Measurements from ENCODE around the gene PRDM12.
"Not testable (repeated sequence)": the region's sequence is repeated elsewhere in the genome, so short reads cannot be mapped to it uniquely, and the experiment has no call there.

PRDM12 gene

GRCh38 chr9:130665029-130665430 is 636 bp downstream of the PRDM12 start:
- DNase-seq (ENCODE audit: low read depth): no peak

GRCh38 chr9:130665431-130666392 is 1.3 kb downstream of the PRDM12 start:
- no peak for DNase-seq (ENCODE audit: low read depth)

DNA sequence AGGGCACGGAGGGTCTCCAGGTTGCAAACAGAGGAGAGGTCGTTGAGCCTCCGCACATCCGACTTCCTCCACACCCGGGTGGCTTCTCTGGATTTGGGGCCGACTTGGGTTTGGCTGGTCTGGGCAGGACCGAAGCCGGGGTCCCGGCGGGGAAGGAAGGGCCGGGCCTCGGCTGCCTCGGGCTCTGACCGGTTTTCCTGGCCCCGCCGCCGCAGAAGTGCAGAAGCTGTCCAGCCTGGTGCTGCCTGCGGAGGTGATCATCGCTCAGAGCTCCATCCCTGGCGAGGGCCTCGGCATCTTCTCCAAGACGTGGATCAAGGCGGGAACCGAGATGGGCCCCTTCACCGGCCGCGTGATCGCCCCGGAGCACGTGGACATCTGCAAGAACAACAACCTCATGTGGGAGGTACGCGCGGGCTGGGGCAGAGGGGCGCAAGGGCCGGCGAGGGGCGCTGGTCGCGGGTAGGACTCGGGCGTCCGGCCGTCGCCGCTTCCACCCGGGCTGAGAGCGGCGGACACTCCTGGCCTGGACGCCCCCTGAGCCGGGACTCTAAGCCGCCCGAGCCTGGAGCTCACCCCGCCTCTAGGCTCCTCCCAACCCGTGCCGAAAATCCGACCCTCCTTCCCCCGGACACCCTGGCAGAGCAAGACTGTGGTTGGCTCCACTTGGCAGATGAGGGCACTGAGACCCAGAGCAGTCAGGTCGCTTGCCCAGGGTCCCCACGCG is 2.2 kb downstream of the PRDM12 start:
- DNase-seq (ENCODE audit: low read depth): no peak

GRCh38 chr9:130667120-130667435 is 2.7 kb downstream of the PRDM12 start:
- no peak for DNase-seq (ENCODE audit: low read depth)

DNA sequence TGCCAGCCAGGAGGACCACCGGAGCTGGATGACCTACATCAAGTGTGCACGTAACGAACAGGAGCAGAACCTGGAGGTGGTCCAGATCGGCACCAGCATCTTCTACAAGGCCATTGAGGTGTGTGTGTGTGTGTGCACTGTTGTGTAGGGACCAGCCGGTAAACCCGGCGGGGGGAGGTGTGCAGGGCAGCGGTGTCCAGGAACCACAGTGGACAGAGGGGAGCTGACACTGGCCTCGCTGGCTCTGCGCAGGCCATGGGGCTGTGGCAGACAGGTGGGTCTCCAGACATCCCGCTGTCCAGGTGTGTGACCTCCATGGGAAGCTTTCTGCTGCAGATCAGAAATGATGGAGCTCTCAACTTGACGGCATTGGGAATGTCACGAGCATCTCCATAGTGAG is 3.8 kb downstream of the PRDM12 start:
- no peak for DNase-seq (ENCODE audit: low read depth)

DNA sequence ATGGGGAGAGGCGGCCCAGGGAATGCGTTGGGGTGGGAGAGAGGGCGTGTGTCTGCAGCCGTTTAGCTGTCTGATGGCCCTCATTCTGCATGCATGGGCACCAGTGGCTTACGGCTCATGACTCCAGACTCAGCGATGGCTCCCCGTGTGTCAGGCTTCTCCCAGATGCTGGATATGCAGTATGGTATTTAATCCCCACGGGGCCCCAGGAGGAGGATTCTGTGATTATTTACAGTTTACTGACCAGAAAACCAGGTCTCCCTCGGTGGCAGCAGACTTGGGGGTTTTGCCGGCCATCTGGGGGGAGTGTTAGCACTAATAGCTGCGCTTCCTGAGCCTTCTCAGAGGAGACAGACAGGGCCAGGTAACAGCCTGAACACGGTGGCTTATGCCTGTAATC is 4.3 kb downstream of the PRDM12 start:
- DNase-seq (ENCODE audit: low read depth): no peak

- DNase-seq (ENCODE audit: low read depth): no peak
These were observed 5.6 kb downstream of the PRDM12 start for GRCh38 chr9:130669965-130670364.

- DNase-seq (ENCODE audit: low read depth): no peak
These were observed 6.2 kb downstream of the PRDM12 start for GRCh38 chr9:130670644-130671043.

DNA sequence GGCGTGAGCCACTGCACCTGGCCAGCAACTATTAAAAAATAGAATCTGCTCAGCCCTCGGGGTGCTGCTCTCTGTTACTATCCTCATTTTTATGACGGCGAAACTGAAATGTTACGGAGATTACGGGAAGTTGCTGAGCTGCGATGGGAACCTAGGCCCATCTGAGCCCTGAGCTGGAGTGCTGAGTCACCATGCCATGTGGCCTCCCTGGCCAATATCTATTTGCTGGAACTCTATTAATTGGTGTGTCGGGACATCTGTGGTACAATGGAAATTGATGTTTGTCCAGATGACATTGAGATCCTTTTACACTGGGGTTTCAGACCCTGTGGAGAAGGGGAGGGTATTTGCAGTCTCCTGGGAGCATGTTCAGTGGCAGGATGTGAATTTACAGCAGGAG is 8.1 kb downstream of the PRDM12 start:
- DNase-seq (ENCODE audit: low read depth): no peak

DNA sequence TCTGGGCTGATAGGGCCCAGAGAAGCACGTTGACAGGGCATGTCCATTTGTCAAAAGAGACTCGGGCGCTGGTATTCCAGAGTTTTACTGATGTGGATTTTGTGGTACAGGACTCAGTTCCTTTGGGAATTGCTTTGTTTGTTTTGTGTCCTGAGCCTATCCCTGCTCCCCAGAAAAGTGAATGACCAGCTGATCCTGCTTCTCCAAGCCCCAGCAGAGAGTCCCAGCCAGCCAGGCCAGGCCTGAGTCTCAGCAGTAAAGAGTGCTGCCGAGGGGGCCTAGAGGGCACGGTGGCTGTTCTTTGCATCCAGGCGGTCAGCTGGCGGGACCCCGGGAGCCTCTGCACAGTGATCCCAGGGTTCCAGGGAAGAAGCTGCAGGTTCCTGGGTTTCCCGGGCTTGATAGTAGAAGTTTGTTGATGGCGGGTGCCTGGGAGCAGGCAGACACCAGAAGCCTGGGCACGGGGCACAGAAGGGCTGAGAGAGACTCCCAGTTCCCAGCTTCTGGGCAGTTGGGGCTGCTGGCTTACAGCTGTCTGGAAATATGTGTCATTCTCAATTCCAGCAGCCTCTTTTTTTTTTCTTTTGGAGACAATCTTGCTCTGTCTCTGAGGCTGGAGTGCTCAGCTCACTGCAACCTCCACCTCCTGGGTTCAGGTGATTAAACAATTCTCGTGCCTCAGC is 8.7 kb downstream of the PRDM12 start:
- no peak for DNase-seq (ENCODE audit: low read depth)

DNA sequence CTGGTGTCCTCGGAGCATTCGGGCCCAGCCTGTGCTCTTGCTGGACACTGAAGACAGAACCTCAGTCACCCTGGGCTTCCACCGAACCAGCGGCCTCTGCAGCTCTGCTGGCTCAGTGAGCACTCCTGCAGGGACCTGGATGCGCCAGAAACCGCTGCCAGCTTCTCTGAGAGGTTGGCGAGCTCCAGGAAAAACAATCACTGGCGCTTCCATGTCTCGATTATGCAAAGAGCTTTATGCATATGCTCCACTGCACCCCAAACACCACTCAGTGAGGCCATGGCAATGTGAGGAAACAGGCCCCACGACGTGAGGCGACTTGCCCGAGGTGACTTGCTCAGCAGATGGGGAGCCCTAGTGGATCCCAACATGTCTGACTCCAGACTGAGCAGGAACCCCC is 11.0 kb downstream of the PRDM12 start:
- no peak for DNase-seq (ENCODE audit: low read depth)

GRCh38 chr9:130677252-130677651 is 12.9 kb downstream of the PRDM12 start:
- no peak for DNase-seq (ENCODE audit: low read depth)

DNA sequence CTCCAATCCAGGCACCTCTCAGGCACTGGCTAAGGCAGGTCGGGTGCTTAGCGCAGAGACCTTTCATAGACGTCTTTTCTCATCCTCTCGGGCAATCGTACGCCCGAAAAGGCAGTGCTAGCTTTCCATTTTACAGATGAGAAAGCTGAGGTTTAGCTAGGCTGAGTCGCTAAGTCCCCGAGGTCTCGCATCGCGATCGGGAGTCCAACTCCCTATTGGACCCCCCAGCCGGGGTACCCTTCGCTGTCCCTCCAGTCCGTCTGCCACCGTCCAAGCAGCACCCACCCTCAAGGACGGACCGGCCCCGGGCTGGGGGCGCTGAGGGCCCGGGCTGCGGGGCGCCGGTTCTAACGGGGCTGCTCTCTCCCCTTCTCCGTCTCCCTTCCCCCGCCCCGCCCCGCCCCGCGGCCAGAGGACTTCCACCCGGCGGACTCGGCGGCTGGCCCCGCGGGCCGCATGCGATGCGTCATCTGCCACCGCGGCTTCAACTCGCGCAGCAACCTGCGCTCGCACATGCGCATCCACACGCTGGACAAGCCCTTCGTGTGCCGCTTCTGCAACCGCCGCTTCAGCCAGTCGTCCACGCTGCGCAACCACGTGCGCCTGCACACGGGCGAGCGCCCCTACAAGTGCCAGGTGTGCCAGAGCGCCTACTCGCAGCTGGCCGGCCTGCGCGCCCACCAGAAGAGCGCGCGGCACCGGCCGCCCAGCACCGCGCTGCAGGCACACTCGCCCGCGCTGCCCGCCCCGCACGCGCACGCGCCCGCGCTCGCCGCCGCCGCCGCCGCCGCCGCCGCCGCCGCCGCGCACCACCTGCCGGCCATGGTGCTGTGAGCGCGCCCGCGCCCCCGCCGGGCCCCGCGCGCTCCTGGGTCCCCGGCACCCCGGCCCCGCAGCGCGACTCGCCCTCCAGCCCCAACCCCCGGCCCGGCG is 16.7 kb downstream of the PRDM12 start:
- no peak for DNase-seq (ENCODE audit: low read depth)

DNA sequence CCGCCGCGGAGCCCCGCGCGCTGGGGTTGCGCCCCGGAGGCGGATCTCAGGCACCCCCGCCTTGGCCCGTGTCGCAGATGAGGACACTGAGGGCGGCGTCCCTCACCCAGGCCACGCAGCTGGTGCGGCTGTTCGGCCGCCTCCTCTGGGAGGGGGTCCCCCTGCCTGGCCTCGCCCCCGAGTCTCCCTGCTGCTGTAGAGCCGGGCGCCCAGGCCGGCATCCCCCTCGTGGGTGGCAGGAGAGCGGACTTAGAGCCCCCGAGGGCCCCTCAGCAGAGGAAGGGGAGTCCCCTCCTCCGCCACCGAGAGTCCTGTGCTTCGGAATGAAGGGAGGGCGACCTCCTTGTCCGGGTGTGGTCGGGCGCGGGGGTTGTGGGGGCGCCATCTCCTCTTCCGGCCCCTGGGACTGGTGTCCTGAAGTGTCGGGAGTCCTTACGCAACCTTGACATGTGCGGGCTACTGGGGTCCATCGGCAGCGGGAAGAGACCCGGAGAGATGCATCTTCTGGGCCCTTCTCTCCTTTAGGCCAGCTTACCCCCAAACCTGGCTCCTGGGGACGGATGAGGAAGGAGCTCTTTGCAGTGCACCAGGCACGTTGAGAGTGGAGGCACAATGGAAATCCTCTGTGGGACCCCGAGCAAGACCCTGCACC is 17.5 kb downstream of the PRDM12 start:
- DNase-seq (ENCODE audit: low read depth): no peak

DNA sequence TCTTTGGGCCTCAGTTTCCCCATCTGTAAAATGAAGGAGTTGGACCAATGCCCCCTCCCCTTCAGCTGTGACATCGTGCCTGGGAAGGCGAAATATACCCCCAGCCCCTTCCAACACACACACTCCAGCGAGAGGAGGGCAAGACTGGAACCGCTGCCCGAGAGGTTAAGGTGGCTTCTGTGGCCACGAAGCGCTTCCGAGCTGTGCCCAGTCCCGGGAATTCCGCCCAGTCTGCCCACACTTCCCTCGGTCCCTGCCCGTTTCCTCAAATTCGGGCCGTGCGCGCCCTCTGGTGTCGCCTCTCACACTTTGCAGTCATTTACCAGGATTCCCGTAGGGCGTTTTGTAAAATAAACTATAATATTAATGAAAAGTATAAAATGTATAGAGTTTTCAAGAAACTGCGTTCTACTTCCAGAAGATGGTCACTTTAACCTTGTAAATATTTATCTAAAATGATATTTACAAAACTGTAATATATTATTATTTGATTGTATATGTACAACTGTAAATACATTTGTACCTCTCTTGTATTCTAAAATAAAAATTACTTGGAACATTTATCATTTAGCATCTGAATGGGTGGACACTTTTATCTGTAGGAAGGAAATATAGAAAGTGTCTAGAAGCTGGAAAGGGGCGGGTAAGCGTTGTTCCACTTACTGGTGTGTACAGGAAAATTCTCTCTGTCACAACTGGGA is 18.2 kb downstream of the PRDM12 start:
- peak; percentile 30 for DNase-seq (ENCODE audit: low read depth)

DNA sequence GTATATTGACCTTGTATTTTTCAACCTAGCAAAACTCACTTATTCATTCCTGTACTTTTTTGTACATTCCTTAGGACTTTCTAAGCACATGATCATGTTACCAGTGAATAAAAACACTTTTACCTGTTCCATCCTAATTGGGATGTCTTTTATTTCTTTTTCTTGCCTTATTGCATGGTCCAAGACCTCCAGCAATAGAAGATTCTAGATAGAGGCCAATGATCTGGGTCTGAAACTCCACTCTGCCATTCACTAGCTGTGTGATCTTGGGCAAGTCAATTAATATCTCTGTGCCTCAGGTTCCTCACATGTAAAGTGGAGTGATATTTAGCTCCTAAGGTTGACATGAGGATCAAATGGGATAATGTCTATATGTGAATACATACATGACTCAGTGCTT is 20.7 kb downstream of the PRDM12 start:
- no peak for DNase-seq (ENCODE audit: low read depth)

DNA sequence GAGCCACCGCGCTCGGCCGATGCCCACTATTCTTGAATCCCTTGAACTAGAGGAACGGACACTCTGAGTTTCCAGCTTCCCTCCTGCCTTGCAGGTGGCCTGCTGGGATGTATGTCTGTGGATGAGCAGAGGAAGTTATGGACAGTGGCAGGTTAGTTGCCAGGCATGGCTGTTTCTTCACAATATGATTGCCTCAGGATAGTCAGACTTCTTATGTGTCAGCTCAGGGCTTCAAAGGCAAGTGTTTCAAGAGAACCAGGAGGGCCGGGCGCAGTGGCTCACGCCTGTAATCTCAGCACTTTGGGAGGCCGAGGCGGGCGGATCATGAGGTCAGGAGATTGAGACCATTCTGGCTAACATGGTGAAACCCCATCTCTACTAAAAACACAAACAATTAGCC is 21.6 kb downstream of the PRDM12 start:
- DNase-seq (ENCODE audit: low read depth): not testable (repeated sequence)

GRCh38 chr9:130687615-130688014 is 23.2 kb downstream of the PRDM12 start:
- DNase-seq (ENCODE audit: low read depth): no peak

DNA sequence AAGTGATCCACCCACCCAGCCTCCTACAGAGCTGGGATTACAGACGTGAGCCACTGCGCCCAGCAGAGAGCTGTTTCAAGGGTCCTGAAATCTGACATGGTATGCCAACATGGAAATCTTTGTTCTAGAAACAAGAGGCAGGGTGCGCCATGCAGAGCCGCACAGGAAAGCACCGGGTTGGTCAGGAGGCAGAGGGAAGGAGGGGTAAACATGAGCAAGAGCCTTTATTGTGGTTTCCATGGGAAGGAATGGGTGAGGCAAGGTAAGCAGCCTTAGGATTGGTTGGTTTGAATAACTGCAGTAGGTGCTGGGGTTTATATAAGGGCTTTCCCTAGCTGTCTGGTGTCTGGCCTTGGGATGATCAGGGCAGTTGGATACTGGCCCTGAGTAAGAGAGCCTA is 23.7 kb downstream of the PRDM12 start:
- DNase-seq (ENCODE audit: low read depth): no peak

DNA sequence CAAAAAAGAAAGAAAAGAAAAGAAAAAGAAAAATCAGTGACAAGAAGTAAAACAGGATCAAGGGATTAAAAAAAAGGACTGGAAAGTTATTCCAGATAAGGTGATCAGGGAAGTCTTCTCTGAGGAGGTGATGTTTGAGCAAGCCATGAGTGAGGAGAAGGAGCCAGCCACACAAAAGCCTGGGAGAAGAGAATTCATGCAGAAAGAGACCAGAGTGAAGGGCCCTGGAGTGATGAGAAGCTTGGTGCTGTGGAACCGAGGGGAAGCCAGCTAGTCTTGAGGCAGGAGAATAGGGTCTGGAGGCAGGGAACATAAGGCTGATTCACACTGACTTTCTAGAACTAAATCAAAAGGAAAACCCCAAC is 25.2 kb downstream of the PRDM12 start:
- no peak for DNase-seq (ENCODE audit: low read depth)

All from stimulated activated CD8-positive, alpha-beta memory T cell treated with anti-CD3 and anti-CD28 coated beads, Interleukin-15, amount 100 ng/mL, for 1 hour (primary cell).